GM18508 (cell line): ENCODE results near the gene TSPAN5.

ENCODE experiments used
- ATAC-seq: cut with Tn5 transposase; IDR thresholded peaks from one replicate; pipeline ENCODE4 v1.9.1; 2021; ENCODE audit warnings: moderate number of reproducible peaks; ENCODE audit not compliant: insufficient read depth, unreplicated experiment

TSPAN5 gene

GRCh38 chr4:98624144-98624543, 34.3 kb downstream of the TSPAN5 start:
- ATAC-seq, result no peak

GRCh38 chr4:98623126-98623802, 35.1 kb downstream of the TSPAN5 start:
- ATAC-seq, result no peak

- no peak for ATAC-seq
These were observed 38.2 kb downstream of the TSPAN5 start for GRCh38 chr4:98620087-98620784.

- ATAC-seq, result no peak
These were observed 39.2 kb downstream of the TSPAN5 start for GRCh38 chr4:98619180-98619579.

GRCh38 chr4:98618680-98619079, 39.7 kb downstream of the TSPAN5 start:
- ATAC-seq, result no peak

GRCh38 chr4:98617358-98618047, 40.9 kb downstream of the TSPAN5 start:
- ATAC-seq, result no peak

GRCh38 chr4:98615991-98616390, 42.4 kb downstream of the TSPAN5 start:
- ATAC-seq, result no peak

GRCh38 chr4:98614662-98615061, 43.7 kb downstream of the TSPAN5 start:
- no peak for ATAC-seq

GRCh38 chr4:98614094-98614493, 44.3 kb downstream of the TSPAN5 start:
- no peak for ATAC-seq

GRCh38 chr4:98613453-98614075, 44.8 kb downstream of the TSPAN5 start:
- no peak for ATAC-seq

GRCh38 chr4:98612318-98613250, 45.8 kb downstream of the TSPAN5 start:
- ATAC-seq, result no peak

- ATAC-seq, result no peak
These were observed 46.6 kb downstream of the TSPAN5 start for GRCh38 chr4:98611677-98612317.

GRCh38 chr4:98610926-98611676, 47.3 kb downstream of the TSPAN5 start:
- ATAC-seq, result no peak

GRCh38 chr4:98610431-98610830, 48.0 kb downstream of the TSPAN5 start:
- no peak for ATAC-seq

GRCh38 chr4:98609934-98610333, 48.5 kb downstream of the TSPAN5 start:
- ATAC-seq, result no peak

GRCh38 chr4:98608356-98608755, 50.1 kb downstream of the TSPAN5 start:
- no peak for ATAC-seq

- ATAC-seq, result no peak
These were observed 51.5 kb downstream of the TSPAN5 start for GRCh38 chr4:98606894-98607293.

- no peak for ATAC-seq
These were observed 53.2 kb downstream of the TSPAN5 start for GRCh38 chr4:98605216-98605615.

GRCh38 chr4:98604723-98605122, 53.7 kb downstream of the TSPAN5 start:
- no peak for ATAC-seq
